ENCODE data around the gene GALE. TPM values are rescaled to one million over a fixed set of nuclear protein-coding genes. Genes with fewer than 3 reads are reported as not detected.

GALE gene
- total RNA-seq, 2 experiments from 2014 or later: 39.0 to 41.2 TPM

- peaks cover 15% of the 10 kb centered on the region for H3K36me3 Mint-ChIP-seq
- CTCF ChIA-PET: interaction anchor here (0.6 to 5.4 kb wide), 9 partner anchors 12 to 281 kb away, joined by 3 to 38 read pairs (median 4); partner anchors contain the start of genes LYPLA2 and RPL11
- H3K4me3 Mint-ChIP-seq: peak within 1 kb of the TSS; percentile 96
- DNase-seq (peak; percentile 87), ATAC-seq (peak; percentile 88)
- no peaks in the 10 kb centered on the region for H3K9me3 Mint-ChIP-seq (ENCODE audit: low read depth)
- peak within 1 kb of the TSS; percentile 94 for H3K27ac Mint-ChIP-seq
- peaks cover 59% of the 10 kb centered on the region for H3K4me1 Mint-ChIP-seq
- no peaks in the 10 kb centered on the region for H3K27me3 Mint-ChIP-seq
Measured at GRCh38 chr1:23777979-23778814, 22.4 kb downstream of the GALE start, which contains the start of gene PITHD1. PITHD1 (plus strand) TSS chr1:23778418; CDS start chr1:23778516, 98 bp downstream.

GRCh38 chr1:23776217-23776616, 24.3 kb downstream of the GALE start:
- H3K27me3 Mint-ChIP-seq: no peaks in the 10 kb centered on the region
- CTCF ChIA-PET: interaction anchor here (1.1 to 2.0 kb wide), 6 partner anchors 10 to 178 kb away, joined by 3 to 10 read pairs (median 4); partner anchors contain the start of gene ELOA
- no peak overlapping the region for H3K27ac Mint-ChIP-seq
- no peak for ATAC-seq
- DNase-seq: no peak
- H3K36me3 Mint-ChIP-seq: peaks cover 14% of the 10 kb centered on the region
- no peak overlapping the region for H3K4me3 Mint-ChIP-seq
- peaks cover 61% of the 10 kb centered on the region for H3K4me1 Mint-ChIP-seq
- no peaks in the 10 kb centered on the region for H3K9me3 Mint-ChIP-seq (ENCODE audit: low read depth)

GRCh38 chr1:23774174-23774880, 26.2 kb downstream of the GALE start:
- no peaks in the 10 kb centered on the region for H3K9me3 Mint-ChIP-seq (ENCODE audit: low read depth)
- DNase-seq (no peak), ATAC-seq (no peak)
- H3K27me3 Mint-ChIP-seq: no peaks in the 10 kb centered on the region
- no peak overlapping the region for H3K27ac Mint-ChIP-seq
- peaks cover 49% of the 10 kb centered on the region for H3K4me1 Mint-ChIP-seq
- peaks cover 5% of the 10 kb centered on the region for H3K36me3 Mint-ChIP-seq
- no peak overlapping the region for H3K4me3 Mint-ChIP-seq
- CTCF ChIA-PET: interaction anchor here (0.7 to 2.2 kb wide), 8 partner anchors 12 to 177 kb away, joined by 3 to 7 read pairs (median 4); no protein-coding TSS in a partner anchor

- Mint-ChIP-seq H3K4me1 (peaks cover 41% of the 10 kb centered on the region), H3K27me3 (no peaks in the 10 kb centered on the region), H3K27ac (no peak overlapping the region), H3K9me3 (ENCODE audit: low read depth) (no peaks in the 10 kb centered on the region), H3K36me3 (peaks cover 4% of the 10 kb centered on the region), H3K4me3 (no peak overlapping the region)
- no peak for DNase-seq
- no peak for ATAC-seq
- CTCF ChIA-PET: interaction anchor here (2.2 kb wide), 1 partner anchor 14 kb away, joined by 7 read pairs; no protein-coding TSS in a partner anchor
Measured at GRCh38 chr1:23772854-23773242, 27.7 kb downstream of the GALE start.

GRCh38 chr1:23772049-23772853, 28.3 kb downstream of the GALE start:
- Mint-ChIP-seq H3K36me3 (peaks cover 7% of the 10 kb centered on the region), H3K4me3 (no peak overlapping the region), H3K27me3 (no peaks in the 10 kb centered on the region), H3K4me1 (peaks cover 35% of the 10 kb centered on the region), H3K9me3 (ENCODE audit: low read depth) (no peaks in the 10 kb centered on the region), H3K27ac (no peak overlapping the region)
- CTCF ChIA-PET: interaction anchor here (0.6 to 3.1 kb wide), 46 partner anchors 9 to 340 kb away, joined by 3 to 54 read pairs (median 4); partner anchors contain the start of genes CNR2, ELOA, FUCA1 and GALE
- DNase-seq (peak; percentile 93), ATAC-seq (peak; percentile 95)

- DNase-seq: no peak
- Mint-ChIP-seq H3K4me1 (peaks cover 8% of the 10 kb centered on the region), H3K9me3 (ENCODE audit: low read depth) (no peaks in the 10 kb centered on the region), H3K27ac (no peak overlapping the region), H3K4me3 (no peak overlapping the region), H3K27me3 (no peaks in the 10 kb centered on the region), H3K36me3 (peaks cover 13% of the 10 kb centered on the region)
- CTCF ChIA-PET: no interaction called here
- ATAC-seq: no peak
Measured at GRCh38 chr1:23768733-23769132, 31.8 kb downstream of the GALE start.

GRCh38 chr1:23763041-23763577, 37.4 kb downstream of the GALE start:
- CTCF ChIA-PET: interaction anchor here (1.0 to 1.2 kb wide), 3 partner anchors 9 to 965 kb away, joined by 3 to 4 read pairs (median 4); no protein-coding TSS in a partner anchor
- Mint-ChIP-seq H3K4me3 (no peak overlapping the region), H3K36me3 (peaks cover 29% of the 10 kb centered on the region)

GRCh38 chr1:23759277-23759676, 41.3 kb downstream of the GALE start:
- Mint-ChIP-seq H3K9me3 (ENCODE audit: low read depth) (no peaks in the 10 kb centered on the region), H3K4me3 (no peak overlapping the region), H3K4me1 (no peaks in the 10 kb centered on the region), H3K36me3 (peaks cover 49% of the 10 kb centered on the region), H3K27ac (no peak overlapping the region), H3K27me3 (no peaks in the 10 kb centered on the region)
- CTCF ChIA-PET: no interaction called here
- DNase-seq: no peak
- ATAC-seq: no peak

More at GRCh38 chr1:23763041-23763577, 37.4 kb downstream of the GALE start:
- Mint-ChIP-seq H3K4me1 (no peaks in the 10 kb centered on the region), H3K27me3 (no peaks in the 10 kb centered on the region), H3K9me3 (ENCODE audit: low read depth) (no peaks in the 10 kb centered on the region), H3K27ac (no peak overlapping the region)
- no peak for ATAC-seq
- no peak for DNase-seq

GRCh38 chr1:23757812-23758211, 42.7 kb downstream of the GALE start:
- Mint-ChIP-seq H3K9me3 (ENCODE audit: low read depth) (no peaks in the 10 kb centered on the region), H3K27me3 (no peaks in the 10 kb centered on the region), H3K4me3 (no peak overlapping the region), H3K27ac (no peak overlapping the region), H3K4me1 (no peaks in the 10 kb centered on the region), H3K36me3 (peaks cover 56% of the 10 kb centered on the region)
- DNase-seq: no peak
- no peak for ATAC-seq
- CTCF ChIA-PET: interaction anchor here (0.6 kb wide), 1 partner anchor 72 kb away, joined by 3 read pairs; no protein-coding TSS in a partner anchor

GRCh38 chr1:23756676-23757075, 43.9 kb downstream of the GALE start:
- DNase-seq (no peak), ATAC-seq (no peak)
- no peaks in the 10 kb centered on the region for H3K27me3 Mint-ChIP-seq
- H3K9me3 Mint-ChIP-seq (ENCODE audit: low read depth): no peaks in the 10 kb centered on the region
- H3K36me3 Mint-ChIP-seq: peaks cover 58% of the 10 kb centered on the region
- CTCF ChIA-PET: no interaction called here
- H3K4me1 Mint-ChIP-seq: no peaks in the 10 kb centered on the region
- H3K4me3 Mint-ChIP-seq: no peak overlapping the region
- H3K27ac Mint-ChIP-seq: no peak overlapping the region

GRCh38 chr1:23752909-23753308, 47.6 kb downstream of the GALE start:
- Mint-ChIP-seq H3K4me1 (peaks cover 17% of the 10 kb centered on the region), H3K4me3 (no peak overlapping the region), H3K9me3 (ENCODE audit: low read depth) (no peaks in the 10 kb centered on the region), H3K27me3 (no peaks in the 10 kb centered on the region), H3K27ac (no peak overlapping the region), H3K36me3 (peaks cover 55% of the 10 kb centered on the region)
- ATAC-seq (no peak), DNase-seq (no peak)
- CTCF ChIA-PET: interaction anchor here (1.7 kb wide), 1 partner anchor 18 kb away, joined by 4 read pairs; no protein-coding TSS in a partner anchor

GRCh38 chr1:23751815-23752200, 48.7 kb downstream of the GALE start:
- Mint-ChIP-seq H3K9me3 (ENCODE audit: low read depth) (no peaks in the 10 kb centered on the region), H3K4me1 (peaks cover 27% of the 10 kb centered on the region), H3K27me3 (no peaks in the 10 kb centered on the region), H3K36me3 (peaks cover 55% of the 10 kb centered on the region), H3K4me3 (no peak overlapping the region), H3K27ac (peak overlapping the region; percentile 58)
- ATAC-seq (no peak), DNase-seq (no peak)
- CTCF ChIA-PET: interaction anchor here (0.9 to 1.7 kb wide), 6 partner anchors 9 to 60 kb away, joined by 3 to 6 read pairs (median 4); partner anchors contain the start of genes ELOA and RPL11
